Osteoblast (primary cell): Measurements from ENCODE around the gene TEX2. TPM values are rescaled to one million over a fixed set of nuclear protein-coding genes. Genes with fewer than 3 reads are reported as not detected.

Experiments
- DNase-seq: peaks from one replicate; pipeline ENCODE4 v3.0.0; 2011; ENCODE audit warnings: low spot score, mixed read lengths; ENCODE audit not compliant: insufficient read length; ENCODE audit errors: missing footprints
- H2AFZ ChIP-seq: 2 replicates; pipeline ENCODE4 v1.6.0; 2011; ENCODE audit warnings: mild to moderate bottlenecking, low read length
- H3K27ac ChIP-seq: 2 replicates; pipeline ENCODE4 v1.5.1; 2011; ENCODE audit warnings: mild to moderate bottlenecking, low read depth, low read length, moderate library complexity
- H3K27me3 ChIP-seq: 2 replicates; pipeline ENCODE4 v1.6.0; 2012; ENCODE audit warnings: mild to moderate bottlenecking, control low read depth, inconsistent platforms, low read length, moderate library complexity; ENCODE audit not compliant: insufficient read depth
- H3K36me3 ChIP-seq: 2 replicates; pipeline ENCODE4 v1.5.1; 2011; ENCODE audit warnings: mild to moderate bottlenecking, low read length, control low read depth, moderate library complexity; ENCODE audit not compliant: insufficient read depth
- H3K4me1 ChIP-seq: 2 replicates; pipeline ENCODE4 v1.5.1; 2011; ENCODE audit warnings: mild to moderate bottlenecking, low read length, control low read depth, moderate library complexity; ENCODE audit not compliant: insufficient read depth
- H3K4me2 ChIP-seq: 2 replicates; pipeline ENCODE4 v1.6.0; 2011; ENCODE audit warnings: mild to moderate bottlenecking, low read length; ENCODE audit not compliant: insufficient read depth
- H3K4me3 ChIP-seq: fragments of 200-600 bp; sonication (generic); 3 replicates; pipeline ENCODE4 v1.5.1; 2012; ENCODE audit warnings: mild to moderate bottlenecking, low read length, inconsistent platforms; ENCODE audit not compliant: insufficient read depth
- H3K79me2 ChIP-seq: 2 replicates; pipeline ENCODE4 v1.6.0; 2012; ENCODE audit warnings: mild to moderate bottlenecking, low read length, control low read depth, inconsistent platforms; ENCODE audit not compliant: insufficient read depth
- H3K9me3 ChIP-seq: 2 replicates; pipeline ENCODE4 v1.5.1; 2011; ENCODE audit warnings: low read depth, low read length, control low read depth
- H4K20me1 ChIP-seq: 2 replicates; pipeline ENCODE4 v1.6.0; 2012; ENCODE audit warnings: mild to moderate bottlenecking, low read length, control low read depth; ENCODE audit not compliant: insufficient read depth
- CTCF ChIP-seq: IDR thresholded peaks from 2 replicates; pipeline ENCODE4 v1.5.1; 2011; ENCODE audit warnings: mild to moderate bottlenecking, low read depth, low read length, moderate library complexity; ENCODE audit errors: extremely low read depth
- total RNA-seq: library from RNA; depleted of rRNA; stranded (reverse); fragments of >200 nt; gene quantifications from 2 replicates; pipeline ENCODE4 v1.2.3, GENCODE V29; 2012

The TEX2 gene
- total RNA-seq, 1 donor = 17.7 TPM

DNA sequence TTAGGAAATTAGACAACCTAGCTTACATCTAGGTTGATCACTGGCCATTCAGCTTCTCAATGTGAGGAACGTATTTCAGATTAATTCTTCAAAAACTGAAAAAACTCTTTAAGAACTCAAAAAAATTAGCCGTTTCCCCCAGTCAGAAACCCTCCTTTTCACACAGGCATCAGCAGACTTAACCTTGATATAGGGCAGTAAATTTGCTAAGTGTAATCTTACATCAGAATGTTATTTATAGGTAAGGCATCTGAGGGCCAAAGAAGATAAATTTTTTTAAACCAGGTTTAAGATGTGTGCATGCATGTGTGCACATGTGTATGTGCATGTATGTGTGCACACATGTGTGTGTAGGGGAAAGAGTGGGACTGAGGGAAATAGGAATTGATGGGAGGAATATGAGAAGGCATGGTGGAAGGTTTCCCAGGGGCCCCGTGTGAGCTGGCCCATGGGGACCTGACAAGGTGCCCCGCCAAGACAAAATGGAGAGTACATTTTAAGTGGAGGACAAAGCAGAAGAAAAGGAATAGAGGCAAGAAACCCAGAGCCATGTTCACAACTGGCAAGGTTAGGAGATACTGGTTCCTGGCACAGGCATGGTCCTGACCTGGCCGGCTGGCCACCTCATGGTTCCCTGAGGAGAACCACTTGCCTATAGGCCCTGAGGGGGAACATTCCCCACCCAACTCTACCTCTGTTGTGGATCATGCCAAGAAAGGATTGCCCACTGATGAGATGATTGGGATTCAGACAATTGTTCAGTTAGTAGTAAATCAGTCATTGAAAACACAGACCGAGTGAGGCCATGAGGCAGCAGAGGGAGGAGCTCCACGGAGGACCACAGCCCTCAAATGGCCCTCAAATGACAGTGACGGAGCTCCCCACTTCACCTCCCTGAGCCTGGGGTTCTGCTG is 33.0 kb downstream of the TEX2 start:
- peaks cover 44% of the 10 kb centered on the region for H3K79me2 ChIP-seq
- TF ChIP-seq CTCF = no peak

DNA sequence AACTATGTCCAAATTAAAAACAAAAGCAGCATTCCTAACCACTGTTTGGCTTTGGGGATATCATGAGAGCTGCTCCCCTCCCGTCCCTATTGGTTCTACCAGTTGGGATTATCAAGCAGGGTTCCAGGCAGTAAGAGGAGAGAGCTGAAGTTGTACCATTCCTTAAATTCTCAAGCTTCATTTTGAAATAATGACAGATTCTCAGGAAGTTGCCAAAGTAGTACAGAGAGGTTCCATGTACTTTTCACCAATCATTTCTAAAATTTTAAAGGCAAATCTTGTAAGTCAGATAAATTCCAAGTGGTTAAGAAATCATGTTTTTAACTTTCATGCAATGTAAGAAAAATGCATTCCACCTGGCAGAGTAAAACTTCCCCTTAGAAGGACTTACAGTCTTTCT is 36.9 kb downstream of the TEX2 start:
- DNase-seq = no peak
- H3K4me3 ChIP-seq = no peak overlapping the region
- no peaks in the 10 kb centered on the region for H3K9me3 ChIP-seq
- H2AFZ ChIP-seq = no peak overlapping the region
- peaks cover 25% of the 10 kb centered on the region for H3K79me2 ChIP-seq
- no peak for TF ChIP-seq CTCF
- H3K4me1 ChIP-seq = peaks cover 14% of the 10 kb centered on the region
- no peak overlapping the region for H3K4me2 ChIP-seq
- no peak overlapping the region for H3K27ac ChIP-seq
- no peaks in the 10 kb centered on the region for H3K27me3 ChIP-seq
- H3K36me3 ChIP-seq = no peaks in the 10 kb centered on the region
- H4K20me1 ChIP-seq = no peaks in the 10 kb centered on the region

More for the DNA sequence above, 33.0 kb downstream of the TEX2 start:
- Histone ChIP-seq H3K4me2 (peak overlapping the region; percentile 47), H4K20me1 (no peaks in the 10 kb centered on the region), H3K27ac (peak overlapping the region; percentile 63), H2AFZ (peak overlapping the region; percentile 60), H3K4me3 (peak overlapping the region; percentile 13), H3K36me3 (no peaks in the 10 kb centered on the region), H3K9me3 (no peaks in the 10 kb centered on the region), H3K4me1 (peaks cover 22% of the 10 kb centered on the region), H3K27me3 (no peaks in the 10 kb centered on the region)
- DNase-seq = no peak

DNA sequence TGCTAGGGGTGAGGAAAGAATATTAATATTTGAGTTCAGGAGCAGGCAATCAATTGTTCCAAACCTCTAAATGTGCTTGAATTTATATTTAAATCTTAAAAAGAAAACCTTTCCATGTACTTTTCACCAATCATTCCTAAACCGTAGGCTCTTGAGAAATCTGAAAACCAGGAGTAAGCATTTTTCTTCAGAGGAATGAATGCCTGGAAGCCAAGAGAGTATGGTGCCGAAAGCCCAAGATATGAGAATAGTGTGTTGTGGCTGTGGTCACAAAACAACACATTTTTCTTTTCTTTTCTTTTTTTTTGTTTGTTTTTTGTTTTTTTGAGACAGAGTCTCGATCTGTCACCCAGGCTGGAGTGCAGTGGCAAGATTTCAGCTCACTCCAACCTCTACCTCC is 37.6 kb downstream of the TEX2 start:
- Histone ChIP-seq H3K79me2 (peaks cover 30% of the 10 kb centered on the region), H4K20me1 (no peaks in the 10 kb centered on the region), H3K4me1 (peaks cover 8% of the 10 kb centered on the region), H3K27me3 (no peaks in the 10 kb centered on the region), H3K36me3 (no peaks in the 10 kb centered on the region), H3K4me3 (no peak overlapping the region), H3K4me2 (no peak overlapping the region), H3K27ac (no peak overlapping the region), H3K9me3 (no peaks in the 10 kb centered on the region), H2AFZ (no peak overlapping the region)
- no peak for TF ChIP-seq CTCF
- DNase-seq = no peak

DNA sequence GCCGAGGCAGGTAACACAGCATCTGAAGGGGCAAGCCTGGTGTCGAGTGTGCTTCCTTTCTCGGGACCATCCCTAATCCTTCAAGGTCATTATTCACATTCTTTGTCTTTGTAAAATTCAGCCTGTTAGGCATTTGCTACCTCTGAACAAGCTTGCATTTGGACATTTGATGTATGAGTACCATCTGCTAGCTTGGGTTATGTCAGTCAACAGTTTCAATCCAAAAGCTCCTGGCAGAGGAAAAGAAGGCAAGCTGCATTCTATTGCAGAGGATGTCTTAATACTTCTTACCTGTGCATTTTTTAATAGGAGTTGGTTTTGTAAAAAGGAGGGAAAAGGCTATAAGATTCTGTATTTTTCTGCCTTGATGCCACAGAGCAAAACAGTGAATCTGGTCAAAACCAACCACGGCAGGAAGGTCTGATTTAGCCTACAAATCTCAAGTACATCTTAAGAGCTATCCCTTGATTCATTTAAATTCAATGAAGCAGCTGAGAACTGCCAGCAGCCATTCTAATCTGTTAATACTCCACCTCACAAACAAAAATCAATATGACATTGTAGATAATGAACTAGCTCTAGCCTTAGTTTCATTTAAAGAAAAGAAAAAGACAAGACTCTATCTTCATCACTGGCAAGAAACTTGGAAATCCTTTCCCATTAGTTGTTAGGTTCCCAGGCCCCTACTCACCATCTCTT is 39.0 kb downstream of the TEX2 start:
- no peak for TF ChIP-seq CTCF
- Histone ChIP-seq H3K36me3 (no peaks in the 10 kb centered on the region), H3K9me3 (no peaks in the 10 kb centered on the region), H3K4me3 (no peak overlapping the region), H3K4me2 (no peak overlapping the region), H2AFZ (no peak overlapping the region), H4K20me1 (no peaks in the 10 kb centered on the region), H3K27ac (no peak overlapping the region), H3K4me1 (no peaks in the 10 kb centered on the region), H3K79me2 (peaks cover 30% of the 10 kb centered on the region), H3K27me3 (no peaks in the 10 kb centered on the region)
- no peak for DNase-seq
